GM21717 (cell line): ENCODE data around the gene SLC19A3.
"Not testable (repeated sequence)": the region's sequence is repeated elsewhere in the genome, so short reads cannot be mapped to it uniquely, and the experiment has no call there.

Experiments
- ATAC-seq: cut with Tn5 transposase; IDR thresholded peaks from one replicate; pipeline ENCODE4 v1.9.1; 2021; ENCODE audit warnings: mild to moderate bottlenecking, moderate library complexity; ENCODE audit not compliant: unreplicated experiment

The SLC19A3 gene

DNA sequence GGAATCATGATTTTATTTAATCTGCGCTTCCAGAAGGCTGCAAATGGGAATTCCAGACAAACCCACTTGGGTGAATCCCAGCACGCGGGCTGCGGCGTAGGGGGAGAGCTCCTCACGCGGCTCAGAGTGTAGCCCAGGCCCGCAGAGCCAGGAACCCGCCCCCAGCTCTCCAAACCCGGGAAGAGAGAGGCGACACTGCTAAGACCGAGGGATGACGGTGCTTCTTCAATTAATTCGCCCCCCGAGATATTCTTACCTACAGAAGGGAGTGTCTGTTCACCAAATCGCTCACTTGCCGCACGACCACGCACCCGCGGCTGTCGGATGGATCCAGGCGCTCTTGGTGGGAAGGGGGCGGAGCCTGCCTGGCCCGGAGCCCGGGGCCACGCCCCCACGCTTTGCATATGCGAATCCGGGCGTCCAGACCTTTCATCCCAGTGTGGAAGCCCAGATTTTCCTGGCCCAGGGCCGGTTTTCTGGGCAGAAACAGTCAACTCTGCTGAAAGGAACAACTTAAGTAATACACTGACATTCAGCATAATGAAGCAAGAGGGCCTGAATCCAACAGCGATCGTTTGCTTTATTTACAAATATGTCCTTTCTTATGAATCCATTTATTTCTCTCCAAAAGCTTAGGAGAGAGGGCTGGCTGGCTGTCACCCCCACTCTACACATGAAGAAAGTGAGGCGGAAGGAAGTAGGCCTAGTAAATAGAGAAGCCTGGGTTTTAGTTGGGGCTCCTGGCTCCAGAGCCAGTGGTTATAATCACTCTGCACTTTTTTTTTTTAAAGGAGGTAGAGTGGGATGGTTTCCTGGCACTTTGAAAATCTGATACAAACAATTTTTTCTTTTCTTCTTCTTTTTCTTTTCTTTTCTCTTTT, at the start of gene SLC19A3:
SLC19A3 (minus strand) TSS at position 342 of the 881 bp plus-strand sequence. CDS start 15,710 bp downstream, outside the sequence.
- no peak for ATAC-seq

DNA sequence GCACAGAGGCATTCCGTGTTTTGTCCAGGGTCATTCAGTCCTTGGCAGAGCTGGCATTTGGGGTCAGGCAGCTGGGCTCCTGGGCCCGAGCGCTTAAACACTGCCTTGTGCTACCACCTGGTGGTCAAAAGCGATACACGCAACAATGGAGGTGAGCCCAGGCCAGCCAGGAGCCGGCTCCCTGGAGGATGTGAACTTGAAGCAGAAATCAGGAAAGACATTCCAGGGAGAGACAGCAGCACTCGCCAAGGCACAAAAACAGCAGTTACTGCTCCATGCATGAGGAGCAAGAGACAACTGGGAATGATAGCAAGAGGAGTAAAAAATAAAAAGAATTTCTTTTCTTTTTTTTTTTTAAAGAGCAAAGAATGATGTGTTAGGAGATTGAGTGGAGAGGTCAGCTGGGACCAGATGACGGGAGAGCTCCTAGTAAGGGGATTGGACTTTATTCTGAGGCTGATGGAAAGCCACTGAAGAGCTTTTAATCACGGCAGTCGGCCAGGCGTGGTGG, 48.6 kb upstream of the SLC19A3 start:
- ATAC-seq = peak; percentile 98

DNA sequence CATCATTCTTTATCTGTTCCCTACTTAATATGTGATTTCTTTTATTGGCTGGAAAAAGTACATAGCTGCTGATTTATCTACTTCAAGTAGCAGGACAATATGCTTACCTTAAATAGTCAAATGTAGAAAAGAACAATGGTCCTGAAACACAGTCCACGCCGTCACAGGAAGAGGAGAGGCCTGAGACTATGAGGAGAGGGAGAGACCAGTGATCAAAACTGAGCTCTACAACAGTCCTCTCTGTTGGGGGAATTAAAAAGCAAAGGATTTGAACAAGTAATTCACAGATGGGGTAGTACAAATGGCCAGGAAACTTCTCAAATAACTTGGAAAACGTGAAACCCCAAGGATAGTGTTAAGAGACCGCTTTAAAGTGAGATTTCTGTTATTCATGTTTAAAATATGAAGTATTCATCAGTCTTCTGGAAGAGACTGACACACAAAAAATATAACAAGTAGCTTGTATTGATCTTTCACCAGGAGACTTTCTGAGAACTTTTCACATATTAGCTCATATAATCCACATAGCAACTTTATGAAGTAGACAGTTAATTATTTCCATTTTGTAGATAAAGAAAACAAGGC, 48.1 kb upstream of the SLC19A3 start:
- peak; percentile 14 for ATAC-seq

GRCh38 chr2:227761740-227762476, 44.1 kb upstream of the SLC19A3 start:
- no peak for ATAC-seq

- no peak for ATAC-seq
Observed at GRCh38 chr2:227759411-227760118, 41.7 kb upstream of the SLC19A3 start.

GRCh38 chr2:227756261-227756660, 38.4 kb upstream of the SLC19A3 start:
- not testable (repeated sequence) for ATAC-seq

DNA sequence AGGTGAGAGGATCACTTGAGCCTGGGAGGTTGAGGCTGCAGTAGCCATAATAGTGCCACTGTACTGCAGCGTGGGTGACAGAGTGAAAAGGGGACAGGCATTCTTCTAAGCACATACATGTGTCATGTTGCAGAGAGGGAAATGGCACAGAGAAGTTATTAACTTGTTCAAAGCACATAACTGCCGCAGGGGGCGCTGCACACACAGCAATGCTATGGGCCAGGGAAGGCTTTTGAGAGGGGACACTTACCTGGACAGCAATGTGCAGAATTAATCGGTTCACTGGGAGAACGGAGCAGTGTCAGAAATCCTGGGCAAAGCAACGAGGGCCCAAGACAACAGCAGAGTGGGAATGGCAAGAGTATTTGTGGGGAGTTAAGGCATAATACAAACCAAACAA, 30.3 kb upstream of the SLC19A3 start:
- ATAC-seq = no peak

- ATAC-seq = no peak
Observed at GRCh38 chr2:227745594-227745993, 27.8 kb upstream of the SLC19A3 start, which contains the start of gene SCYGR8. Gene SCYGR8, plus strand, starts transcription at chr2:227745894. Its CDS starts 0 bp downstream, at chr2:227745894.

DNA sequence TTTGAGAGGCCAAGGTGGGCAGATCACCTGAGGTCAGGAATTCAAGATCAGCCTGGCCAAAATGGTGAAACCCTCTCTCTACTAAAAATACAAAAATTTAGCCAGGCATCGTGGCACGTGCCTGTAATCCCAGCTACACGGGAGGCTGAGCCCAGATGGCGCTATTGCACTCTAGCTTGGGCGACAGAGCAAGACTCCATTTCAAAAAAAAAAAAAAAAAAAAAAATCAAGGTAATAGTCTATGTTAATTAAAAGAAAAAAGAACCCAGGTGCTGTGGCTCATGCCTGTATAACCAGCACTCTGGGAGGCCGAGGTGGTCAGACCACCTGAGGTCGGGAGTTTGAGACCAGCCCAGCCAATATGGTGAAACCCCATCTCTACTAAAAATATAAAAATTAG, 22.9 kb upstream of the SLC19A3 start:
- ATAC-seq = not testable (repeated sequence)

GRCh38 chr2:227739351-227739750, 21.5 kb upstream of the SLC19A3 start:
- no peak for ATAC-seq

DNA sequence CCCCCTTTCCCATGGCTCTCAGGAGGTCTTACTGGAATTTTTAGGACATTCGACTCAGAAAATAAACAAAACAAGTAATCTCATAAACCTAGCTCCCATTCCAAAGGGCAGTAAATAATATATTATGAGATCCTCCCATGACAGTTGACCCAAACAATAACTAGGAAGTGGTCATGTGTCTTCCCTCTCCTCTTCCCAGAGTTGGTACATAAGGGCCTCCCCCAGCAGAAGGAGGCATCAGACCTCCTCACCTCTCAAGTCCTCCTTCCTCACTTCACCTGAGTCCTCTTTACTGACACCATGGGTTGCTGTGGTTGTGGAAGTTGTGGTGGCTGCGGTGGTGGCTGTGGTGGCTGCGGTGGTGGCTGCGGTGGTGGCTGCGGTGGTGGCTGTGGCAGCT, 10.2 kb upstream of the SLC19A3 start, which contains the start of gene SCYGR7:
SCYGR7 (plus strand) TSS at position 301 of the 400 bp plus-strand sequence; CDS start at position 301, 0 bp downstream.
- no peak for ATAC-seq

- no peak for ATAC-seq
Observed at GRCh38 chr2:227724394-227725039, 6.7 kb upstream of the SLC19A3 start, which contains the start of gene SCYGR6. Gene SCYGR6, minus strand, starts transcription at chr2:227724757. Its CDS starts 0 bp downstream, at chr2:227724757.

- not testable (repeated sequence) for ATAC-seq
Observed at GRCh38 chr2:227722821-227723220, 5.0 kb upstream of the SLC19A3 start.

DNA sequence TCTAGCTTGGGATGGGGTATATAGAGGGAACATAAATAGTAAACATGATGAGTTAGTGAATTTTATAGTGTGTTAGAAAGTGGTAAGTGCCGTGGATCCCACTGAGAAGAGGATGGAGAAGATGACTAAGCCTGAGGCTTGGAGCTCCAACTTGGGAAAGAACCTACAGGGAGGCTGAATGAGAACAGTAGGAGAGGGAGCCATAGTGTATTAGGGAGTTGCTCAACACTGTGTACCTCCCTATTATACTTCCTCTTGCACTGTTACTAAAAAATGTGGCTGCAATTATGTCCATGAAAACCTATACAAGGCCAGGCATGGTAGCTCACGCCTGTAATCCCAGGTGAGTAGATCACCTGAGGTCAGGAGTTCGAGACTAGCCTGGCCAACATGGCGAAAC, 2.9 kb upstream of the SLC19A3 start:
- ATAC-seq = no peak

- ATAC-seq = no peak
Observed at GRCh38 chr2:227719641-227720040, 1.8 kb upstream of the SLC19A3 start.

DNA sequence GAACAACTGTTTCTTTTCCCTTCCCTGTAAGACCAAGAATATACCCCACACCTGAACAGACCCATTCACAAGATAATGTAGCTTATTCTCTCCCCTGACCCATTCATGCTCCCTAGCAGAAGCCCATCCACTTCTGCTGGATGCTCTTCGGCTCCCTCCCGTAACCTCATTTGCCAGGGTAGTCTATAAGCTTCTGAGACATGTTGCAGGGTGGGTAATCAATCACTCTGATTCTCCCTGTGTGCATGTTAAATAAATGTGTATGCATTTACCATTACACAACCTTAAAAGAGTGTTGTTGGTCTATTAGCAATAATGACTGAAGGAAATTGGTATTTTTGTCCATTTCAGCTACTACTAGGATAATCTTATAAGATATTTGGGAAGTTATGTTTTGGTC, 1.3 kb downstream of the SLC19A3 start:
- ATAC-seq = no peak

DNA sequence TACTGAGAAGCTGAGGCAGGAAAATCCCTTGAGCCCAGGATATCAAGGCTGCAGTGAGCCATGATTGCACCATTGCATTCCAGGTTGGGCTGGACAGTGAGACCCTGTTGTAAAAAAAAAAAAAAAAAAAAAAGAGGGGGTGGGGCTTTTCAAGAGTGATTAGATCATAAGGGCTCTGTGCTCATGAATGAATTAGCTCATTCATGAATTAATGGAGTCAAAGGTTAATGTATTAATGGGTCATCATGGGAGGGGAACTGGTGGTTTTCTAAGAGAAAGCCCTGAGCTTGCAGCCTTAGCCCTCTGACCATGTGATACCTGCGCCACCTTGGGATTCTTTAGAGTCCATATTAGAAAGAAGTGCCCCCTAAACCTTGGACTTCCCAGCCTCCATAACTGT, 4.5 kb downstream of the SLC19A3 start:
- no peak for ATAC-seq

DNA sequence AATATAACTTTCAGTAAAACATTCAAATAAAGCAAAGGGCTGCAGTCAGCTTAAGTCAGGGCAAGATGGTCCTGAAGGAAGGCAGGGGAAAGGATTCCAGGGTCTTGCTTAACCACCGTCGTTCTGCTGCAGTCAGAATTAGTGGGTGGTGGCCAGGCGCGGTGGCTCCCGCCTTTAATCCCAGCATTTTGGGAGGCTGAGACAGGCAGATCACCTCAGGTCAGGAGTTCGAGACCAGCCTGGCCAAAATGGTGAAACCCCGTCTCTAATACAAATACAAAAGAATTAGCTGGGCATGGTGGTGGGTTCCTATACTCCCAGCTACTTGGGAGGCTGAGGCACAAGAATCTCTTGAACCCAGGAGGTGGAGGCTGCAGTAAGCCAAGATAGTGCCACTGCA, 6.8 kb downstream of the SLC19A3 start:
- ATAC-seq = no peak

- no peak for ATAC-seq
Observed at GRCh38 chr2:227707390-227707789, 10.4 kb downstream of the SLC19A3 start.

GRCh38 chr2:227706859-227707258, 11.0 kb downstream of the SLC19A3 start:
- no peak for ATAC-seq
